Muscle of arm (tissue), 12 donors: Measurements from ENCODE around the gene FRY. TPM values are rescaled to one million over a fixed set of nuclear protein-coding genes. Genes with fewer than 3 reads are reported as not detected.
"Not testable (repeated sequence)": the region's sequence is repeated elsewhere in the genome, so short reads cannot be mapped to it uniquely, and the experiment has no call there.

Experiments used
- DNase-seq: peaks from one replicate; pipeline ENCODE4 v3.0.0-alpha.2; 2013
- polyA plus RNA-seq, 12 donors: library from polyadenylated mRNA; unstranded; fragments of 120-200 nt; gene quantifications; one replicate each; pipeline ENCODE4 v1.2.1, GENCODE V29; 2013; ENCODE audit not compliant: insufficient read length in 12 of 12

FRY gene
- polyA plus RNA-seq, 12 donors = 23.6 to 55.7 (median 48.1) TPM; not detected in 1

DNA sequence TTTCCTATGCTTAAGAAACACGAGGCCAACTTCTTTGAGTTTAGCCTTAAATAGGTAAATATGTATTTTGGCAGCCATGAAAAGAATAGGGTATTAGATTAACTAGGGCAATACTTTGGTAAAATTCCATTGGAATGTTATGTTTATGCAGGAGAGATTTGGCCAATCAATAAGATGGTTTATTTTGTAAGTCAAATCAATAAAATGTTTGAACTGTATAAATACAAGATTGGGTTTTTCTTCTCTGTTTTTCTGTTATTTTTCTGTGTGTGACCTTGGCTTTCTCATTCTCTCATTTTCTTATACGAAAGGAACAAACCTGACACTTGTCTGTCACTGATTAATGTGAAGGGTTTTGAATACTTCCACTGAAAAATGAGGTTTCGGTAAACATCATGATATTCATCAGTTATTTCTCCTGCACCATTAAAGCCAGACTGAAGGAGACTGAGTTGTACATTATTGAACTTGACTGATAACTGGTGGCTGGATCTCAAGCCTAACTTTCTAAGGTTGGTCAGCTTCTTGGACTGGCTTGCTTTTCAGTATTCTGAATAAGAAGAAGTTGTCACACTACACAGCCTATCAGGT lies 8.6 kb downstream of the FRY start:
- DNase-seq = no peak

DNA sequence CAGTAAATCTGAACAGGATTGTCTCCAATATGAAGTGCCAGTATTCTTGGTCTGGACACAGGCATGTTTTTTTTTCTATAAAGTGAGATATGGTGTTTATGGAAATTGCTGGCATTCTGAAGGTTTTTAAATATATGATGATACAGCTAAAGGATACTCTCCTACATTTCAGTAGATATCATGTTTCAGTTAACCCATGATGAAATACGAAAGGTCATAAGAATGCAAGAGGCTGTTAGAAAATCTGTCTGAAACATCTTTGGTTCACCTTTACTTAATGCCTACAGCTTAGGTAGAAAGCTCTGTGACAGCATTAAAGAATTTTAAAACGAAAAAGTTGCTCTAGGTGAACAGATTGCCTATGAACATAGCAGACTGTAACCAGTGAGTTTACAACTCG lies 9.1 kb downstream of the FRY start:
- DNase-seq = no peak

DNA sequence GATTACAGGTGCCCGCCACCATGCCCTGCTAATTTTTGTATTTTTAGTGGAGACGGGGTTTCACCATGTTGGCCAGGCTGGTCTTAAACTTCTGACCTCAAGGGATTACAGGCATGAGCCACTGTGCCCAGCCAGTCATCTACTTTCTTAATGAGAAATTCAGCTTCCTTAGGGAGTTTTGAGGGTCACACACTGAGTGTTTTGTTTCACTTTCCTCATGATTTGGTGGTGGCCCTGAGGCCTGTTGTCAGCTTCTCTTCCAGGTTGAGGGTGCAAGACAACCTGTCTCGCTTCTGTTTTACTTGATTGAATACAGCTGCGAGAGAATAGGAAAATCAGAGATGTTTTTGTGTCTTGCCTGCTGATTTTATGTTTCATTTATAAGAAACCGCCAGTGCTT lies 9.9 kb downstream of the FRY start:
- DNase-seq = no peak

DNA sequence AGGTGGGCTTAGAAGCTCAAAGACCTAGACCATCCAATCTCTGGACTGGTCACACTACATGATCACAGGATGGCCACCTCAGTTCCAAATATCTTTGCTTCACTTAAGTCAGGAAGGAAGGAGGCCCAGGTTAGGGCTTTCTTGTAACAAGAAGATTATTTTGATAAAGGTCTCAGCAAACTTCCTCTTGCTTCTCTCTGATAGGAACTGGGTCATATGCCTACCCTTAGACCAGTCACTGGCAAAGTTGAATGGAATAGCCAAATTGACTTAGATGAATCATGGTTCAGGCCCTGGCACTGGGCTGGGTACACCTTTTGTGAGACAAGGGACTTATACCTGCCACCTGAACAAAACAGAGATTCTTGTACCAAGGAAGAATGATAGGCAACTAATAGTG lies 11.0 kb downstream of the FRY start:
- DNase-seq = no peak

DNA sequence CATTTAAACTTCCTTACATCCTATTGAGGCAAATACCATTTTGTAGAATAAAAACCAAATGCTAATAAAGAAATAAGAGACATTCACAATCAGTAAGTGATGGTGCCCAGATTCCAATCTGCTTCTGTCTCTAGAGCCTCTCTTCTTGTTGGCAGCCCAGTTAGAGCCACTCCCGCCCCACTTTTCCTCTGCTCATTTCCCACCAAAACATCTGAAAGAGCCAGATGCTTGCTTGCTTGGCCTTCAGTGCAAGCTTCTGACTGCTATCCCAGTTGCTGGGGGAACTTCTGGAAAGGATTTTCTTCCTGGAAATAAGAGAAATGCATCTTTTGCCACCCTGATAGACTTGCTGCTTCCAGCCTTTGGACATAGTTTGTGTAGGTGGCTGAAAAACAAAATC lies 12.9 kb downstream of the FRY start:
- DNase-seq = no peak

DNA sequence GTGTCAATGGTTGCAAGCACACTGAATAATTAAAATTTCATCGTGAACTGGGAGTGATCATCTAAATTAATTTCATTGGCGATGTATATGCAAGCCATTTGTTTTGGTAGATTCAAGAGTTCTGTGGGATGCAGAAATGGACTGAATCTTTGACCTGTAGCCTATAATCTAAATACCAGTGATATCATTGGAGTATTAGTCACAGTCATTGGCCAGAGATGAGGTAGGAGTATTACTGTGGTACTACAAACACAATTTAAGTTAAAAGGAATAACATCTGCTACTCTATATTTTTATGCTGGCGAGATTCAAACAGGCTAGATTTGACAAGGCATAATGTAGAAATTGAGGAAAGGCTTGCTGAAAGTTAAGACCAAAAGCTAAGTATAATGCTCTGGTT lies 14.0 kb downstream of the FRY start:
- no peak for DNase-seq

DNA sequence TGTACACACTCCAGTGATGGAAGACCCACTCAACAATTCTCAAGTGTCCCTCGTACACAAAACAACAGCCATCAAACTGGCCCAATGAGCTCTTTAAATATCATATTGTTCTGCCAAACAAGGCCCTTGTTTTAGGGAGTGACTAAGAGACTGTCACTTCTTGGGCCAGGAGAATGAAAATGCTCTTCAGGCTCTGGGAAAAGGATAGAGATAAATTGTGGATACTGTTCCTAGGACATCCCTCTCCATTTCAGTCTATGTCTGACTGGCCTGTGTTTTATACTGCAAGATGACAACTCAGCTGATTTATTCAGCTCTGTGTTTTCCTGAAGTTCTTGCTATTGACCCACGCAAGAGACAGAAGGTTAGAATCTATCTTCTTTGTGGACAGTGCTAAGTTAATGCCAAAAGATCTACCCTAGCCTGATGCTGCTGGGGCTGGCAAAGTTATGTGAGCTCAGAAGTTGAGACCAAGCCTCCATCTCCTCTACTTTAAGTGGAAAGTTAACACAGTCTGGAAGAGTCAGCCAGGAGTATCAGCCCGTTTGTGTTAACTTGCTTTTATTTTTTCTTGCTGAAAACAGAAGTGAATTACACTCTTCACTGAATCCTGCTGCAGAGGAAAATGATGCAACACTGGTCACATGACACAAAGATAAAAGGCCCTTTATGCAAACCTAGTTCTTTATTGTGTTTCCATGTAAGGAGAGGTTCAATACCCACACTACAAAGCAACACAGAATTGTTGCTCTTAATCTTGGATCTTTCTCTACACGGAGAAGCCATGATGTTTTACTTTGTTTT lies 14.6 kb downstream of the FRY start:
- DNase-seq = no peak

DNA sequence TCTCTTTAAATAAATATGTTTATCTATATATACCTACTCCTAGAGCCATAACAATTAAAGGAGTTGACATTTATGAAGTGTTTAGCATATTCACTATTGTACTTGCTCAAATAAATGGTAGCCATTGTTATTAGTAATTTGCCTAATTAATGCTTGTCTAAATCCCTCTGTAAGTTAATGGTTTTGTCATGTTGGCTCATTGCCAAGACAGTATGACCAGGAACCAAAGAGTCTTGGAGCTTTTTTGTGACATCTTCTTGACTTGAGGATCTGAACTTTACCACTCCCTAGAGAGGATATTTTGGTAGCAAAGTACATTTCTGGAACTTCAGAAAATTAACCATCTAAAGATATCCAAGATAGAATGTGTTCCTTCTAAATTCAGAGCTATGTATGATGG lies 15.5 kb downstream of the FRY start:
- DNase-seq = no peak

DNA sequence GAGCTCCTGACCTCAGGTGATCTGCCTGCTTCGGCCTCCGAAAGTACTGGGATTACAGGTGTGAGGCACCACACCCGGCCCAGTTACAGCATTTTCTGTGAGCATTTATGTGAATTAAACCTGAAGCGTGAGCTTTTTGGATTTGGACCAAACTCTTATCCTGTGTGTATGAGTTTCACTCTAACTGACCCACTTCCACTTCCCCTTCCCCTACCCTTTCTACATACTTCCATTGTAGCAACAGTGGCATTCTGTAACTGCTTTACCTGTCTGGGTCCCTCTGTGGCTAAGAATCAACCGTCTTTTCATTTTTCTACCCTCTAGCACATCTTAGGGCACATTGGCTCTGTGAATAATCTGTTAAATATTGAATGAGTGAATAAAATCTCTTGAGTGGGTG lies 16.2 kb downstream of the FRY start:
- DNase-seq = no peak

DNA sequence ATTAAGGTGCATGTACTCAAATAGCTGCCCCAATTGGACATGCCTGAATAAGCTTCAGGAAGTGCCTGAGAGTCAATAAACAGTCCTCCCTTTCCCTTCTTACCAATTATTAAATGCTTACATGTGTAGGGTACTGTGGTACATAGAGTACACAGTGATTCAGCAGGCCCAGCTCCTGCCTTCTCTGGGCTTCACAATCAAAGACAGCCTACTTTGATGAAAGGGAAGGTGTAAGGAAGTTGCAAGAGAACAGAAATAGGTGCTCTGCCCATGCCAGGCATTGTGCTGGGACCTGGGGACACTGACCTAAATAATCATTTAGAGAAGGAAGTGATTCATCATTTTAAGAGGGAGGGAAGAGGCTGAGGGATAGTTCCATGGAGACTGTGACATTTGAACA lies 17.2 kb downstream of the FRY start:
- no peak for DNase-seq

DNA sequence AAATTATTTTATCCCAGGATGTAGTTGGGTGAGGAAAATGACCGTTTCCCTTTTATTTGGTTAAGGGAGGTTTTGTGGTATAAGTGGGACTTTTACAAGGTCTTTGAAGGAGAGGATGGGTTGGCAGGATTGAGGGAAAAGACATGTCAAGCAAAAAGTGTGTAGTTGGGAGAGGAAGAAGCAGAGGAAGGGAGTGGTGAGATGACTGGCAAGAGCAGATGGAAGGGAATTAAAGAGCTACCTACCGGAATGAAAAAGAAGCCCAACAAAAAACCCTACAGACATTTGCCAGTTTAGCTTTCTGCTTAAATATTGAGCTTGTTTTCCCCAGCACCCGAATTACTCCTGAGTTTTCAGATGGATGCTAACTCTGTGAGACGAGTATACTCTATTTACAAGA lies 19.6 kb downstream of the FRY start:
- no peak for DNase-seq

DNA sequence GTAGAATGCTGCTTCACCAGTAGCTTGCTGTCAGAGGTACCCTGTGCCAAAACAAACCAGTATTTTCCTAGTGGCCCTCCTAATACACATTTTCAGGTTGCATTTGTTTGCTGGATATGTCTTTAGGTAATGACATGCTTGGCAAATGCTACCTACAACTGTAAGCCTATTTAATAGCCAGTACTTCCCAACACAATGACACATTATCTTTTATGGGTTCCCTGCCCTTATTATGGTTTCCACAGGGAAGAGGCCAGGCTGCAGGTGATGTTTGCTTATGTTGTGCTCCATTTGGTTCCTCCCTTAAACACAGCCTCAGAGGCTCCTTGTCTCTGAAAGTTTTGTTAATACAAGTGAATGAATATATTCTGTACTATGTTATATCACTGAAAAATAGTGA lies 24.7 kb downstream of the FRY start:
- DNase-seq = no peak

DNA sequence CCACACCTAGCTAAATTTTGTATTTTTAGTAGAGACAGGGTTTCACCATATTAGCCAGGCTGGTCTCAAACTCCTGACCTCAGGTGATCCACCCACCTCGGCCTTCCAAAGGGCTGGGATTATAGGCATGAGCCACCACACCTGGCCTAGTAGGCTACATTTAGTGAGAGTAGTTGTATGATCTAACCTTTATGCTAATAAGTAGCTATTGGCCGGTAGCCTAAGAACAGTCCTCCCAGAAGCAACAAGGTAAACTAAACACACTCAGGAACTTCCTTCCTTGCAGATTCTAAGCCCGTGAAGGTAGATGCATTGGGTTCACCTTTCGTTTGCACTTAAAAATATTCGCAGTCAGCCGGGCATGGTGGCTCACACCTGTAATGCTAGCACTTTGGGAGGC lies 25.8 kb downstream of the FRY start:
- not testable (repeated sequence) for DNase-seq

DNA sequence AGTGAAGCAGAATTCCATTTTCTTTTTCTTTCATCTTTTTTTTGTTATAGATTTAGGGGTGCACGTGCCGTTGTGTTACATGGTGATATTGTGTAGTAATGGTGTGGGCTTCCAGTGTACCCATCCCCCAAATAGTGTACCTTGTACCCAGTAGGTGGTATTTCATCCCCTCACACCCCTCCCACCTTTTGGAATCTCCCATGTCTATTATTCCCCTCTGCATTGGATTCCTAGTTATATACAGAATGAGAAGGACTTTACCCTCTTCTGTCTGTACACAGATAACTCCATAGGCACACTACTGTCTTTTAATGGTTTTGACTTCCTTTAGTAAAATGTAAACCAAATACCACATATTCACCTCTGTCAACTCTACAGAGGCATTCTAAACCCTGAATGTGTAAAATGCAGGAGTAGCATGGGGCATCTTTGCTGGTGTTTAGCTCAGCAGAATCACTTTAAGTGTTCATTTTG lies 28.0 kb downstream of the FRY start:
- no peak for DNase-seq

DNA sequence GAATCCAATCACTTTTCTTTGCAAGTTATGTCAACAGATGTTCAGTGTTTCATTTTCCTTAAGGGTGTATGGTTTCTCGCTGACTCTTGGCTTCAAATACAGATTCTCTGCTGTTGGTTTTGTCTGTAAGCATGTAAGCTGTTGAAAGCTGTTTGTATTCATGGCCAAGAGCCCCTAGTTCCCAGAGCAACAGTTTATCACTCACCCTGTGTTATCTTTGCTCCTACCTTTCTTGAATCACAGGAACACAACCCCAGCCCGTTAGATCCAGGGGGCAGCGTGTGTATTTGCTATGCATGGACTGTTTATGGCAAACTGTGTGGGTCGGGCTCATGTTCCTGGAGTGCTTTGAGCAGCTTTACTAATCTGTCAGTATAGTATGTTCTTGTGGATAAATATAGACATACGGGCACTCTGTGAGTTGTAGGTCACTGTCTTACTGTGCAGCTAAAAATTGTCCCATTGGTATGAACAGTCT lies 28.9 kb downstream of the FRY start:
- peak; percentile 28 for DNase-seq

DNA sequence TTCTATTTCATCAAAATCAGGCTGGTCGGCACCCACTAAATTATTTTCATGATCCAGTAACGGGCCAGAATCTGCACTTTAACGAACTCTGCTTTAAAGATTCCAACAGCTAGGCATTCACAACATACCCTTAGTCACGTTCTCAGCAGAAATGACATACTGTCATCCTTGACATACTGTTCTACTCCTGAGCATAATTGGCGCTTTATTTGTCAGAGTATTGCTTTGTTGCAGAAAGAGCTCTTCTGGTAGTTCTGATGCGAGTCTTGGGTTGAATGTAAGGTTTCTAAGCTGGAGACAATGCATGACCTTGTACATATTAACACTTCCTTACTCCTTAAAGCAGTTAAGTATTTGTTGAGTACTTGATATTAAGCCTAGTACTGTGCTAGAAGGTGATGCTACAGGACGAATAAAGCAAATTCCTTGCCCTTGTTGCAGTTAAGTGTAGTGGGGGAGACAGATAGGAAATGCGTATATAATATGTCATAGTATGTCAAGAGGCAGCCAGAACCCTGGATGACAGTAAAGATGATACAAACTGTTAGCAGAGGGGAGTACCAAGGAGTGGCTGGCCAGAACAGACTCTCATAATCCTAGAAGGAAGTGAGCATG lies 32.2 kb downstream of the FRY start:
- no peak for DNase-seq

DNA sequence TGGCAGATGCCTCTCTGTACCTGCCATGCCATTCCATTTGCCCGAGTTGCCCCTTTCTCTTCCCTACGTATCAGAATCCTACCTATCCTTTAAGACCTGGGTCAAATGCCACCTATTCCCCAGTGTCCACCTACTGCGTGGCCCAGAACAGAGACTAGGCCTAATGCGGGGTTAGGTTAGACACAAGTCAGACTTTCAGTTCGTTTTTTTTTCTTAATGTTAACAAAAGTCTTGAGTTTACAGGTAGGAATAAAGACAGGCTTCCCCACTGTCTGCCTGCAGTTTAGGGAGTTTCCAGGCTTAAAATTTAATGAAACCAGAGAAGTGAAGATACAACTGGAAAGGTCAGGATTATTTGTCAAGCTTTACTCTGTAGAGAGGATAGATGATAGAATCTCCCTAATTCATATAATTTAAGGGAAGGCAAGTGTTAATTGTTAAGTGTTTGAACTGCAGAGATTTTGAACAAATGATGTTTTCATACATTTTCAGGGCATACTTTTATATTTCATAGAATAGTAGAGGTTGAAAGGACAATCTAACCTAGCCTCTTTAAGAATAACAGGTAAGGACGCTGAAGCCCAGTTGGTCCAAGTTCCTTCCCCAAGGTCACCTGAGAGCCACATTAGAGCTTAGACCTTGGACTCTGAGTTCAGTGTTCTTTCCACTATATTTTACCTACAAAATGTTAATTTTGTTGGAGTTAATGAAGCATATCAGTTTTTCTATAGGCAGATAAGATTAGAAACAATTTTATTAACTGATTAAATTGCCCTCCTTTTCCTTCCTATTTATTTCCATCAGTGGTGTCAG lies 35.8 kb downstream of the FRY start:
- no peak for DNase-seq

DNA sequence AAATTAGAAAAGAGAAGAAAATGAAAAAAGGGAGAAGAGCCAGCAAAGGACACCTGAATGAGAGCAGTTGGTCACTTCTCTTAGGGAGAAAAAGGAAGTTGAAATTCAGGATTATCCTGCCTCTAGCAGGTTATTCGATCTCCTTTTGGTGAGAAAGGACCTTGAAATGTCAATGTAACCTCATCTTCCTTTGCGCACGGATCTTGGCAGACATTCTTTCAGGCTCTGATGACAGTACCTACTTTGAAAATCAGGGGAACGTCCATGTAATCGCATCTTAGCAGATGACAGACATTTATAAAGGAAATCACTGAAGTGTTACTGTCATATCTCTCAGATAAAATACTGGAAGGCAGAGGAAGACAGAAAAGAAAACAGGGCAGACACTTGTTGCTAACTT lies 36.7 kb downstream of the FRY start:
- DNase-seq = no peak

DNA sequence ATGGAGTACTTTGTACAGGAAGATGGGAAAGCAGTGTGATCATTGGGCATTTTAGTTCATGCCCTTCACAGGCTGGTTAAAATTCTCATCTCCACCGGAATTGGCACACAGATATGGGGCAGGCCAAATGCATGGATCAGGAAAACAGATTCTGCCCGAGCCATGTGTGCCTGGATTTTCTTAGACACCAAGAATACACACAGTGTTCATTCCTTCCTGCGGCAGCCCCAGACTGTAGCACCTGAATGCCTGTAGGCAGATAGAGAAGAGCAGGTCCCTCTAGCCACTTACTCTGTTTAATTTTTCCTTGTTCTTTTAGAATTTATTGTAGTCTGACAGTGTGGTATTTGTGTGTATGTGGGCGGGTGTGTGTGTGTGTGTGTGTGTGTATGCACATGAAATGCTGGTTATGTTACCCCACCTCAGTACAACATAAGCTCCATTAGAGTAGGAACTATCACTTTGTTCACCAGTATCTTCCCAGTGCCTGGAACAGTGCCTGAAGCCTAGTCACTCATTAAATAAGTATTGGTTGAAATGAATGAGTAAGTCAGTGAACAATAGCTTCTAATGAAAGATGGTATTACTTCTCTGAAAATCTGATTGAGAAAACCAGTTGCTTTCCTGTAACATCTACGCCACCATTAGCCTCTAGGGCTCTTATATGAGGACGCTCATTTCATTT lies 41.7 kb downstream of the FRY start:
- DNase-seq = no peak

DNA sequence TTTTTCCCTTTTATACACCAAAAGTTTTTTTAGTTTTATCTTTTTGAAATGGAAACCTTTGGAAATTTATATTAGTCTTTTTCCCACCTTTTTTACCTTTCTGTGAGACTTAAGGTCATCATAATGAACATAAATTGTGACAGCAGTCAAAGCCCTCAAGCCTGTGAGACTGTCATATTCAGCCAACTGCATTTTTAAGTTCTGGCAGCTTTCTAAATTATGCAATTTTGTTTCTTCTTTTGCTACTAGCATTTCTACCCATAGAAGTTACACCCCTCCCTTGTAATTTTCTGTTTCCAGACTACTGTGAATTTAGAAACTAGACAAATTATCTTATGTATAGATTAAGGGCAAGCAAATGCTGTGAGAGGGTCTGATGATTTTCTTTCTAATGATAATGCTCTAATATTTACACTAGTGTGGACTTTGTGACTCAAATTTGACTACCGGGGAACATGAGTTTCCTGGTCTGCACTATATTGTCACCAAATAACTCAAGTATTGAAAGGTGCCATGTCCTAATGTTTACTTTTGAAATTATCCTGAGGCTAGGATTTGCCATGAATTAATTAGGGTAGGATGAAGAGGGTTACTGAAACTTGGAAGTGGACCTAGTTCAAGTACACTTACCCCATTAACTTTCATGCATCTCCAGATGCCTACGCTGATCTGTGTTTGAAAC lies 43.7 kb downstream of the FRY start:
- no peak for DNase-seq

DNA sequence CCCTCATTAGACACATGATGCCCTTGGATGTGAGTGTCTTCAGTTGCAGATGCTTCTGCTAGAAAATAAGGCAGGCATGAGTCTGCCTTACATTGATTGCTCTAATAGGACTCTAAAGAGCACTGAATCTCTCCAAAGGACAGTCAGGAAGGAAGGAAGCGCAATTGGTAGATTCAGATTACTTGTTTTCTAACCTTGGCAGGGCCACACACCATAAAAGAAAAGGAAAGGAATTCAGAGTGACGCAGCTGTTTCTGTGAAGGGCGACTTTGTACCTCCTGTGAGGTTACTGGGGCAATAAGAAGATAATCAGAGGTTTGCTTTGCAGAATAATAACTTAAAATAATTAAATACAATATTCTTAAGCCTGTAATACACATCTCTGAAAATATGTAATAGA lies 48.0 kb downstream of the FRY start:
- no peak for DNase-seq
